Ovary (tissue), 3 donors: ENCODE measurements around the gene FTH1.

Experiments used
- POLR2A ChIP-seq: fragments of 450-650 bp; IDR thresholded peaks from one replicate; pipeline ENCODE4 v1.6.1; 2017; ENCODE audit warnings: antibody characterized with exemption, mild to moderate bottlenecking, moderate library complexity
- TF ChIP-seq, protein P1 (sequence below), 3 donors: fragments of 450-650 bp in 2 of 3; fragments of 200-600 bp in 1 of 3; IDR thresholded peaks; one replicate each; pipeline versions ENCODE4 v1.5.1 to v1.8.0; 2016 to 2022; ENCODE audit warnings: antibody characterized with exemption in 3 of 3, mild to moderate bottlenecking in 1 of 3
- donor health status: DM: no; HTN: no; CAD: no.

DNA sequence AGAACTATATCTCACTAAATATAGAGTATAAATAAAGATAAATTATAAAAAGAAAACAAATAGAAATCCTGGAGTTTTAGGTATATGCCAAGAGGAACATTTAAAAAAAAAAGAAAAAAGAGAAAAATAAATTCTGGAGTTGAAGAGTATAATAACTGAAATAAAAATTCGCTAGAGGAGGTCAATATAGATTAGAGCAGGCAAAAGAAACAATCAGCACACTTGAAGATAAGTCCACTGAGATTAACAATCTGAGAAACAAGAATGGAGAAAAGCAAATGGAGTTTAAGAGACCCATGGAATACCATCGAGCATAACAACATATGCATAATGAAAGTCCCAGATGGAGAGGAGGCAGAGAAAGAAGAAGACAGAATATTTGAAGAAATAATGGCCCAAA lies 31.6 kb downstream of the FTH1 start:
- no peak for TF ChIP-seq POLR2A
- TF ChIP-seq, protein P1, sequence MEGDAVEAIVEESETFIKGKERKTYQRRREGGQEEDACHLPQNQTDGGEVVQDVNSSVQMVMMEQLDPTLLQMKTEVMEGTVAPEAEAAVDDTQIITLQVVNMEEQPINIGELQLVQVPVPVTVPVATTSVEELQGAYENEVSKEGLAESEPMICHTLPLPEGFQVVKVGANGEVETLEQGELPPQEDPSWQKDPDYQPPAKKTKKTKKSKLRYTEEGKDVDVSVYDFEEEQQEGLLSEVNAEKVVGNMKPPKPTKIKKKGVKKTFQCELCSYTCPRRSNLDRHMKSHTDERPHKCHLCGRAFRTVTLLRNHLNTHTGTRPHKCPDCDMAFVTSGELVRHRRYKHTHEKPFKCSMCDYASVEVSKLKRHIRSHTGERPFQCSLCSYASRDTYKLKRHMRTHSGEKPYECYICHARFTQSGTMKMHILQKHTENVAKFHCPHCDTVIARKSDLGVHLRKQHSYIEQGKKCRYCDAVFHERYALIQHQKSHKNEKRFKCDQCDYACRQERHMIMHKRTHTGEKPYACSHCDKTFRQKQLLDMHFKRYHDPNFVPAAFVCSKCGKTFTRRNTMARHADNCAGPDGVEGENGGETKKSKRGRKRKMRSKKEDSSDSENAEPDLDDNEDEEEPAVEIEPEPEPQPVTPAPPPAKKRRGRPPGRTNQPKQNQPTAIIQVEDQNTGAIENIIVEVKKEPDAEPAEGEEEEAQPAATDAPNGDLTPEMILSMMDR (IDR thresholded peaks at IDR 0.05) = no peak
